HepG2 (cell line): Measurements from ENCODE around the gene MAP3K19. TPM values are rescaled to one million over a fixed set of nuclear protein-coding genes. Genes with fewer than 3 reads are reported as not detected.

ENCODE experiments used
- CEBPZ ChIP-seq: IDR thresholded peaks from 2 replicates; pipeline ENCODE4 v1.6.1; 2012; ENCODE audit warnings: low read length, improper control_type of control experiment
- CENPT ChIP-seq: sonication (generic); formaldehyde crosslinking; IDR thresholded peaks from 2 replicates; pipeline ENCODE4 v1.8.0; 2022; ENCODE audit warnings: low read depth, mild to moderate bottlenecking, moderate library complexity, missing genetic modification reagents
- FOXA1 ChIP-seq, 2 experiments: fragments of 450-650 bp in 1 of 2; sonication (generic) in 1 of 2; formaldehyde crosslinking in 1 of 2; IDR thresholded peaks; 2 replicates each; pipeline versions ENCODE4 v1.4.0 to v1.6.1; 2016 to 2020; ENCODE audit warnings: missing genetic modification reagents in 1 of 2
- GATAD2A ChIP-seq: IDR thresholded peaks from 2 replicates; pipeline ENCODE4 v1.6.1; 2016
- HOXD1 ChIP-seq: sonication (generic); formaldehyde crosslinking; IDR thresholded peaks from 2 replicates; pipeline ENCODE4 v1.5.0; 2020; ENCODE audit warnings: missing genetic modification reagents
- PBX2 ChIP-seq: IDR thresholded peaks from 2 replicates; pipeline ENCODE4 v1.6.1; 2016; ENCODE audit warnings: control low read depth
- REL ChIP-seq: sonication (generic); formaldehyde crosslinking; conservative IDR thresholded peaks from 2 replicates; pipeline ENCODE4 v1.8.0; 2022; ENCODE audit warnings: mild to moderate bottlenecking, missing genetic modification reagents, moderate library complexity
- TOE1 ChIP-seq: sonication (generic); formaldehyde crosslinking; IDR thresholded peaks from 2 replicates; pipeline ENCODE4 v1.4.0; 2020; ENCODE audit warnings: mild to moderate bottlenecking, missing genetic modification reagents
- ZNF143 ChIP-seq: sonication (generic); formaldehyde crosslinking; IDR thresholded peaks from 2 replicates; pipeline ENCODE4 v1.4.0; 2020; ENCODE audit warnings: missing genetic modification reagents
- polyA plus RNA-seq, 8 experiments: library from polyadenylated mRNA; depleted of rRNA in 3 of 8; stranded (reverse) in 7 of 8; unstranded in 1 of 8; fragments of >200 nt; fragmentation: Illumina TruSeq in 4 of 8; extraction: Trizol in 4 of 8; gene quantifications; 2 replicates each; pipeline versions ENCODE4 v1.2.1 to v1.2.3, GENCODE V29; 2011 to 2016; ENCODE audit warnings: low read depth in 4 of 8, missing spikeins in 1 of 8, mixed read lengths in 1 of 8; ENCODE audit not compliant: insufficient read depth in 1 of 8
- total RNA-seq, 5 experiments: library from RNA; depleted of rRNA; stranded (reverse); fragments of >200 nt; fragmentation: Illumina TruSeq; extraction: Trizol; gene quantifications; 2 replicates each; pipeline ENCODE4 v1.2.3, GENCODE V29; 2016; ENCODE audit warnings: low read depth in 1 of 5
- TF ChIP-seq, protein P1 (sequence below): sonication (generic); formaldehyde crosslinking; IDR thresholded peaks from 2 replicates; pipeline ENCODE4 v1.5.0; 2020; ENCODE audit warnings: missing genetic modification reagents, mild to moderate bottlenecking, borderline replicate concordance
- TF ChIP-seq, protein P2 (sequence below): sonication (generic); formaldehyde crosslinking; IDR thresholded peaks from 2 replicates; pipeline ENCODE4 v1.4.0; 2020; ENCODE audit warnings: missing genetic modification reagents
- TF ChIP-seq, protein P3 (sequence below): sonication (generic); formaldehyde crosslinking; IDR thresholded peaks from one replicate; pipeline ENCODE4 v1.5.1; 2020; ENCODE audit warnings: mild to moderate bottlenecking, missing genetic modification reagents; ENCODE audit errors: not compliant biosample characterization

Gene MAP3K19
- total and polyA plus RNA-seq, 2 of the 13 experiments (the other 11 are each of a cell fraction or from before 2014, with no cell fraction given) = not detected

DNA sequence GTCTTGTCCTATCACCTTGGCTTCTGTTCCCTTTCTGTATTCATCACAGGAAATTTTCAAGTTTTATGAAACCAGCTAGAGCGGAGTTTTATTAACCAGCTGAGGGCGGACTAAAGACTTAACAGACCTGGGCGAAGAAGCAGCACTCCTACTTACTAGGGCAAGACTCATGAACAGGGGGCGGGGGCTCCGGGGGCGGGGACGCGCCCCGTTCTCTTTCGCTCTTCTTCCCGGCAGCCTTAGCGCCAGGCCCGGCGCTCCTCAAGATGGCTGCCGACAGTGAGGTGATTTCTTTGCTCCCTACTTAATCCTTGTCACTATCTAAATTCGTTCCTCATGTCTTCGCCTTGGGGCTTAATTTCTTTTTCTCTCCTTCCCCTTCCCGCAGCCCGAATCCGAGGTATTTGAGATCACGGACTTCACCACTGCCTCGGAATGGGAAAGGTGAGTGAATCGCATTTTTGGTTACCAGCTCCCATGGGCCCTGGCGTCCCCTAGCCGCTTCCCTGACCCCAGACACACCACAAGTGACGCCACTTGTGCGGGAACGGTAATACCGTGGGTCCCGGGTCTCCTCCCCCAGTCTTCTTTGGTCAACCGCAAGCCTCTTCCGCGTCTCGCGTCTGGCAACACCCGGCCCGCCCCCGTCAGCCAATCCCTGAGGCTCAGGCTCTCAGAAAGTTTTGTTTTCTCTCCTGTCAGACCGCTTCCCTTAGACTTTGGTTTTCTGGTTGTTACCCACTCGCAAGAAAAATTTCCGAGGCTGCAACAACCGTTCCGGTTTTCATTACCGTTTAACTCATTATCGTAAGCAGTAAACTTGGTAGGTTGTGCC lies 5.0 kb upstream of the MAP3K19 start, which contains the start of gene RAB3GAP1 (continued):
- TF ChIP-seq REL (CRISPR knock-in tag) = no peak
- peak; percentile 90 for TF ChIP-seq ZNF143
- TF ChIP-seq, protein P1, sequence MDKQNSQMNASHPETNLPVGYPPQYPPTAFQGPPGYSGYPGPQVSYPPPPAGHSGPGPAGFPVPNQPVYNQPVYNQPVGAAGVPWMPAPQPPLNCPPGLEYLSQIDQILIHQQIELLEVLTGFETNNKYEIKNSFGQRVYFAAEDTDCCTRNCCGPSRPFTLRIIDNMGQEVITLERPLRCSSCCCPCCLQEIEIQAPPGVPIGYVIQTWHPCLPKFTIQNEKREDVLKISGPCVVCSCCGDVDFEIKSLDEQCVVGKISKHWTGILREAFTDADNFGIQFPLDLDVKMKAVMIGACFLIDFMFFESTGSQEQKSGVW = no peak
- TF ChIP-seq CENPT (CRISPR knock-in tag) = no peak
- no peak for TF ChIP-seq PBX2 (CRISPR knock-in tag)
- no peak for TF ChIP-seq FOXA1 (IDR thresholded peaks at IDR 0.05)
- TF ChIP-seq FOXA1 (CRISPR knock-in tag; IDR thresholded peaks at IDR 0.05) = 0 out of 2 replicates have a peak, but pooled peaks have one; percentile 14
- TF ChIP-seq HOXD1 (CRISPR knock-in tag) = no peak
- peak; percentile 40; the same call in 1 of the 2 replicates for TF ChIP-seq GATAD2A (CRISPR knock-in tag)
- no peak for TF ChIP-seq TOE1 (CRISPR knock-in tag)
- TF ChIP-seq, protein P2, sequence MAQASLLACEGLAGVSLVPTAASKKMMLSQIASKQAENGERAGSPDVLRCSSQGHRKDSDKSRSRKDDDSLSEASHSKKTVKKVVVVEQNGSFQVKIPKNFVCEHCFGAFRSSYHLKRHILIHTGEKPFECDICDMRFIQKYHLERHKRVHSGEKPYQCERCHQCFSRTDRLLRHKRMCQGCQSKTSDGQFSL (CRISPR knock-in tag) = no peak
- TF ChIP-seq, protein P3, sequence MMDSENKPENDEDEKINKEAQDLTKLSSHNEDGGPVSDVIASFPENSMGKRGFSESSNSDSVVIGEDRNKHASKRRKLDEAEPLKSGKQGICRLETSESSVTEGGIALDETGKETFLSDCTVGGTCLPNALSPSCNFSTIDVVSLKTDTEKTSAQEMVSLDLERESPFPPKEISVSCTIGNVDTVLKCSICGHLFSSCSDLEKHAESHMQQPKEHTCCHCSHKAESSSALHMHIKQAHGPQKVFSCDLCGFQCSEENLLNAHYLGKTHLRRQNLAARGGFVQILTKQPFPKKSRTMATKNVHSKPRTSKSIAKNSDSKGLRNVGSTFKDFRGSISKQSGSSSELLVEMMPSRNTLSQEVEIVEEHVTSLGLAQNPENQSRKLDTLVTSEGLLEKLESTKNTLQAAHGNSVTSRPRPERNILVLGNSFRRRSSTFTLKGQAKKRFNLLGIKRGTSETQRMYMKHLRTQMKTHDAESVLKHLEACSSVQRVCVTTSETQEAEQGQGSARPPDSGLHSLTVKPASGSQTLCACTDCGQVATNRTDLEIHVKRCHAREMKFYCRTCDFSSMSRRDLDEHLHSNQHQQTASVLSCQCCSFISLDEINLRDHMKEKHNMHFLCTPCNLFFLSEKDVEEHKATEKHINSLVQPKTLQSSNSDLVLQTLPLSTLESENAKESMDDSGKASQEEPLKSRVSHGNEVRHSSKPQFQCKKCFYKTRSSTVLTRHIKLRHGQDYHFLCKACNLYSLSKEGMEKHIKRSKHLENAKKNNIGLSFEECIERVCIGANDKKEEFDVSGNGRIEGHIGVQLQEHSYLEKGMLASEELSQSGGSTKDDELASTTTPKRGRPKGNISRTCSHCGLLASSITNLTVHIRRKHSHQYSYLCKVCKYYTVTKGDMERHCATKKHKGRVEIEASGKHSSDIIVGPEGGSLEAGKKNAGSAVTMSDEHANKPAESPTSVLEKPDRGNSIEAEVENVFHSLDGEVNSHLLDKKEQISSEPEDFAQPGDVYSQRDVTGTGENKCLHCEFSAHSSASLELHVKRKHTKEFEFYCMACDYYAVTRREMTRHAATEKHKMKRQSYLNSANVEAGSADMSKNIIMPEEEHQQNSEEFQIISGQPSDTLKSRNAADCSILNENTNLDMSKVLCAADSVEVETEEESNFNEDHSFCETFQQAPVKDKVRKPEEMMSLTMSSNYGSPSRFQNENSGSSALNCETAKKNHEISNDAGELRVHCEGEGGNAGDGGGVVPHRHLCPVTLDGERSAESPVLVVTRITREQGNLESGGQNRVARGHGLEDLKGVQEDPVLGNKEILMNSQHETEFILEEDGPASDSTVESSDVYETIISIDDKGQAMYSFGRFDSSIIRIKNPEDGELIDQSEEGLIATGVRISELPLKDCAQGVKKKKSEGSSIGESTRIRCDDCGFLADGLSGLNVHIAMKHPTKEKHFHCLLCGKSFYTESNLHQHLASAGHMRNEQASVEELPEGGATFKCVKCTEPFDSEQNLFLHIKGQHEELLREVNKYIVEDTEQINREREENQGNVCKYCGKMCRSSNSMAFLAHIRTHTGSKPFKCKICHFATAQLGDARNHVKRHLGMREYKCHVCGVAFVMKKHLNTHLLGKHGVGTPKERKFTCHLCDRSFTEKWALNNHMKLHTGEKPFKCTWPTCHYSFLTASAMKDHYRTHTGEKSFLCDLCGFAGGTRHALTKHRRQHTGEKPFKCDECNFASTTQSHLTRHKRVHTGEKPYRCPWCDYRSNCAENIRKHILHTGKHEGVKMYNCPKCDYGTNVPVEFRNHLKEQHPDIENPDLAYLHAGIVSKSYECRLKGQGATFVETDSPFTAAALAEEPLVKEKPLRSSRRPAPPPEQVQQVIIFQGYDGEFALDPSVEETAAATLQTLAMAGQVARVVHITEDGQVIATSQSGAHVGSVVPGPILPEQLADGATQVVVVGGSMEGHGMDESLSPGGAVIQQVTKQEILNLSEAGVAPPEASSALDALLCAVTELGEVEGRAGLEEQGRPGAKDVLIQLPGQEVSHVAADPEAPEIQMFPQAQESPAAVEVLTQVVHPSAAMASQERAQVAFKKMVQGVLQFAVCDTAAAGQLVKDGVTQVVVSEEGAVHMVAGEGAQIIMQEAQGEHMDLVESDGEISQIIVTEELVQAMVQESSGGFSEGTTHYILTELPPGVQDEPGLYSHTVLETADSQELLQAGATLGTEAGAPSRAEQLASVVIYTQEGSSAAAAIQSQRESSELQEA (CRISPR knock-in tag) = peak; percentile 37
- TF ChIP-seq CEBPZ = no peak
